Stimulated activated CD8-positive, alpha-beta memory T cell treated with anti-CD3 and anti-CD28 coated beads, Interleukin-15, amount 100 ng/mL, for 4 hours (primary cell): Measurements from ENCODE around the gene DEPDC5.

Source experiments
- DNase-seq, 2 donors: peaks; one replicate each; pipeline ENCODE4 v3.0.0-alpha.2; 2020; ENCODE audit warnings: low read depth in 2 of 2

The DEPDC5 gene

DNA sequence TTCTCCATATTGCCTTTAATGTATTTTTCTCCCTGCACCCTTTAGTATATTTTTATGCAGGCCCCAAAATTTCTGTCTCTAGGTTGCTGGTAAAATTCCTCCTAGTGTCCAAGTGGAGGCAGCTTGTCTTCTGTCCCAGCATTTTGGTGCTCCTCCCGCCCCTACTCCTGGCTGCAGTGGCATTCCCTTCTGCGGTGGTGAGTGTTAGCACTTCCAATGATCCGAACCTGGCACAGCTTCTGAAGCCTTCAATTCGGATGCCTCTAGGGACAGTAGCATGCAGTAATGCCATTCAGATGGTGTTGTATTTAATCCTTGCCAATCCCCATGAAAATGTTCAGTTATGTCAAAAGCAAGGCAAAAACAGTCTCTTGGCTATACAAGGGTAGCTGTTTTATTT is 196.4 kb downstream of the DEPDC5 start:
- no peak for DNase-seq

DNA sequence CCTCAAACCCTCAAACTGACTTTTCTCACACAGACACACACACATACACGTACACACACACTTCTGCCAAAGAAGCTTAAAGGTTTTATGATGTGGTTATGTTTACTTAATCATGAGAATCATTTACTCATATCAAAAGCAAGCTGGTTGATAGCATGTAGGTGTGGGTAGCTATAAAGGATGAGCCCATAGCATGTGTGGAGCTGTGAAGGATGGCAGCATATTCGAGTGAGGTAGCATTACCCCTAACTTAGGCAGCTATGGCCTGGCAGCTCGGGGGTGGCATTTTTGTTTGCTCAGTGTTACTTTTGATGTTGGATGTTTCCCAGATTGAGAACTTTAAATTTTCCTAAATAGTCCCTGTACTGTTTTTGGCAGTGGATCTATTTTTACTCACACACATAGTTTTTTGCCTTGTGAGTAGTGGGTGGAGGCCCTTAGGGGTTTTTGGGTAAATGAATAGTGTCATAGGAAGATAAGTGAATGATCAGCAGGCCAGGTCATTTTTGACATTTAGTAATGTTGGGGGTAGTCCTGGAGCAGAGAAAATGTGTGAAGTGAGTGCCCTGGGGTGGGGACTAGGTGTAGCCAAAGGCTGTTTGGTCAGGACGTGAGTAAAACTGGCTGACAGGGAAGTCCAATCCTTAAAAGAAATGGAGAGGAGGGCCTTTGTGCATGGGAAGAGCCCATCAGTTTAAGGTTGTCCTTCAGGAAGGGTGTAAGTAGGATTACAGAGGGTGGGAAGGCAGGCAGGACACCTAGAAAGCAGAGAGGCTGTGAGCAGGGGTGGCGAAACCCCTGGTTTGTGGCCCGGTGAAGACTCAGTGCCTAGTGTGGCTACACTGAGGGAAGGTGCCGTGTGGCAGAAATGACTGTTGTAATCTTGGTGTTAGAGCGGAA is 197.6 kb downstream of the DEPDC5 start:
- no peak for DNase-seq

DNA sequence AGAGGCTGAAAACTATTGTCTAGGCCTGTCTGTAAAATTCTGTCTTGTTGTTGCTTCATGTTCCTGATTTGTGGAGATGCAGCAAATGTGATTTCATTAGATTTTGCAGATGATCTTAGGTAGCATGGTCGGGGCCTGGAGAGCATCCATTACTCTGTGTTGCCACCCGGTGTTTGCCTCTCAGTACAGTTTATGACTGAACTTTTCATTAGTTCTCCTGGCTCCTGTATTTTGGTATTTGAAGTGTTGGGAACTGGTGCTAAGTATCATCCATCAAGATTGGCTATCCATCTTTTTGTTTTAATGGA is 198.2 kb downstream of the DEPDC5 start:
- DNase-seq, result no peak

DNA sequence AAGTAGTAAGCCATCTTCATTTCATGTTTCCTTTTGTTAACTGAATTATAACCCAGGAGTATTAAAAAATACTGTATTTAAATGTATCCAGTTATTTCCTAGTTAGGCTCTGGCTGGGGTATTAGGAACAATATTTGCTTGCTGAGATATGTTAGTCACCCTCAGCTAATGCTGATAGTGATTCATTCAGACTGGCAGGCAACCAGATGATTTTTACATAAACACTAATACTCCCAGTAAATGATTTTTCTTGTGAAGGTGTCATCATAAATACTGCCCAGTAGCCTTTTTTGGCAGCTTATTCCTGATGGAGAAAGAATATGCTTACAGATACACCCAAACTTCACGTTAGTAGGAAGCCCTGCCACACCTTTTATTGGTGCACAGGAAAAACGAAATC is 198.7 kb downstream of the DEPDC5 start:
- DNase-seq, result no peak

DNA sequence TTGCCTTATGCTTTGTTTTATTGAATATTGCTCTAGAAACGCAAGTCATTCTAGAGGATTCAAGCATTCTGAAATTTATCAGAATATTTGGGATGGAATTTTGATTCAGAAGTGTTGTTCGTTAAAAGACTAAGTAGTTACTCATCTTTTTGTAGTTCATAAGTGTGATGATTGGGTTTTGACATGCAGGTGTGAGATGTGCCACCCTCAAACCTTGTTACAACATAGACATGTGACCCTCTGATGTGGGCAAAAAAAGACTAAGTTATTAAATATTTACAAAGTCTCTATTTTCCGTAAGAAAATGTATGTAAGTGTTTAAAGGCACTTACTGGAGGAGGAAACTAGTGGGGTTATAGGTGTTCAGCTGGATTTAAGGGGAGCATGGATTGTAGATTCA is 199.4 kb downstream of the DEPDC5 start:
- DNase-seq, result no peak

DNA sequence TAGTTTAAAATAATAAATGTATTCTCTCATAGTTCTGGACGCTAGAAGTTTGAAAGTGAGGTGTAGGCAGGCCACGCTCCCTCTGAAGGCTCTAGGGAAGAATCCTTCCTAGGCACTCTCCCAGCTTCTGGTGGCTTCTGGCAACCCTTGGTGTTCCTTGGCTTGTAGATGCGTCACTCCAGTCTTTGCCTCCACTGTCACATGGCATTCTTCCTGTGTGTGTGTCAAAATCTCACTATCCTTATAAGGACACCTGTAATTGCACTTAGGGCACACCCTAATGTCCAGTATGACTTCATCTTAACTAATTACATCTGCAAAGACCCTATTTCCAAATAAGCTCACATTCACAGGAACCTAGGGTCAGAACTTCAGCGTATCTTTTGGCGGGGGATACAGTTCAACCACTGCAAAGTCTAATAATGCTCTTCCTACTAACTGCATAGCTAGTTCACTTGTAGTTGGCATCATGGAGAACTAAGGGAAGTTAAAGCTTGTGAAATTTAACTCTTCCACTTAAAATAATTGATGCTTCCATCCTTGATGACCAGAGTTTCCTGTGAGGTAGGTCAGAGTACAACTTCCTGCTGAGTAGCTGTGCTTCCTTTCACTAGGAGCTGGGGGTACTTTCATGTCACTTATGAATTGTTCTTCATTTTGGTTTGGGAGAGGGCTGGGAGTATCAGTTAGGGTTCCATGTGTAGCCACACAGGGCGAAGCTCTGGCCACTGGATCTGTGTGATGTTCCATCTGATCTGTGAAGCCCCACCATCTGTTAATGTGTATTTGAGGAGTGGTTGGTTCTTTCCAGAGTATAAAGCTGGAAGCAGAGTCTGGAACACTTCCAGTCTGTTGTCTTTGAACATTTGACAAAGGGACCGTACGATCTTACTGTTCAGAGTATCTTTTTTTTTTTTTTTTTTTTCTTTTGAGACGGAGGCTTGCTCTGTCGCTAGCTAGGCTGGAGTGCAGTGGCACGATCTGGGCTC is 201.0 kb downstream of the DEPDC5 start:
- no peak for DNase-seq

DNA sequence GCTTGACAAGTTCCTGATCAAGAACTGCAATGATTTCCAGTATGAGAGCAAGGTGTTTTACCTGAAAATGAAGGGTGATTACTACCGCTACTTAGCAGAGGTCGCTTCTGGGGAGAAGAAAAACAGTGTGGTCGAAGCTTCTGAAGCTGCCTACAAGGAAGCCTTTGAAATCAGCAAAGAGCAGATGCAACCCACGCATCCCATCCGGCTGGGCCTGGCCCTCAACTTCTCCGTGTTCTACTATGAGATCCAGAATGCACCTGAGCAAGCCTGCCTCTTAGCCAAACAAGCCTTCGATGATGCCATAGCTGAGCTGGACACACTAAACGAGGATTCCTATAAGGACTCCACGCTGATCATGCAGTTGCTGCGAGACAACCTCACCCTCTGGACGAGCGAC is 202.5 kb downstream of the DEPDC5 start:
- no peak for DNase-seq
